Measurements from ENCODE around the gene C2CD2L.
A peak's percentile ranks its signal among the peaks of the same experiment; 100 is the strongest.

C2CD2L gene

DNA sequence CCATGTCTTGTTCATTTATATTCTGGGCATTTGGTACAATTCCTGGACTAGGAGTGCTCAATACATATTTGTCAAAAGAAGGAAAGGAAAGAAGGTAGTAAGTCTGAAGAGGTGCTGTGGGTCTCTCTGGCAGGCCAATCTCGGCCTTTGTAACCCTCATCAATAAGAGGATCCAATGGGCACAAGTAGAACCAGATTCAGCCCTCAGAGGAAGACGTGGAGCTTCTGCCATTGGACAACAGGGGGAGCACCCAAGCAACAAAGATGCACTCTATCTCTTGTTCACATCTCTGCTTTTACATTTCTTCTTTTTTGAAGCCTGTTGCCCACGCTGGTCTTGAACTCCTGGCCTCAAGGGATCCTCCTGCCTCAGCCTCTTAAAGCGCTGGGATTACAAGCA lies 41.8 kb upstream of the C2CD2L start (continued):
- TF ChIP-seq TCF4 (CRISPR knock-in tag; IDR thresholded peaks at IDR 0.05; ENCODE audit: borderline replicate concordance) (no peak), POU6F1 (CRISPR knock-in tag; IDR thresholded peaks at IDR 0.05; ENCODE audit: borderline replicate concordance, low read depth) (no peak), ZNF565 (CRISPR knock-in tag; conservative IDR thresholded peaks at IDR 0.05; ENCODE audit: low read depth) (no peak), TOX (CRISPR knock-in tag; IDR thresholded peaks at IDR 0.05; ENCODE audit: borderline replicate concordance) (no peak), ESRRG (CRISPR knock-in tag; IDR thresholded peaks at IDR 0.05) (no peak), ISL1 (CRISPR knock-in tag; IDR thresholded peaks at IDR 0.05) (no peak), ARNTL (CRISPR knock-in tag; IDR thresholded peaks at IDR 0.05; ENCODE audit: borderline replicate concordance, low read depth) (no peak)
- TF ChIP-seq, protein P1, sequence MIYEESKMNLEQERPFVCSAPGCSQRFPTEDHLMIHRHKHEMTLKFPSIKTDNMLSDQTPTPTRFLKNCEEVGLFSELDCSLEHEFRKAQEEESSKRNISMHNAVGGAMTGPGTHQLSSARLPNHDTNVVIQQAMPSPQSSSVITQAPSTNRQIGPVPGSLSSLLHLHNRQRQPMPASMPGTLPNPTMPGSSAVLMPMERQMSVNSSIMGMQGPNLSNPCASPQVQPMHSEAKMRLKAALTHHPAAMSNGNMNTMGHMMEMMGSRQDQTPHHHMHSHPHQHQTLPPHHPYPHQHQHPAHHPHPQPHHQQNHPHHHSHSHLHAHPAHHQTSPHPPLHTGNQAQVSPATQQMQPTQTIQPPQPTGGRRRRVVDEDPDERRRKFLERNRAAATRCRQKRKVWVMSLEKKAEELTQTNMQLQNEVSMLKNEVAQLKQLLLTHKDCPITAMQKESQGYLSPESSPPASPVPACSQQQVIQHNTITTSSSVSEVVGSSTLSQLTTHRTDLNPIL (CRISPR knock-in tag; IDR thresholded peaks at IDR 0.05; ENCODE audit: low read depth) = no peak

DNA sequence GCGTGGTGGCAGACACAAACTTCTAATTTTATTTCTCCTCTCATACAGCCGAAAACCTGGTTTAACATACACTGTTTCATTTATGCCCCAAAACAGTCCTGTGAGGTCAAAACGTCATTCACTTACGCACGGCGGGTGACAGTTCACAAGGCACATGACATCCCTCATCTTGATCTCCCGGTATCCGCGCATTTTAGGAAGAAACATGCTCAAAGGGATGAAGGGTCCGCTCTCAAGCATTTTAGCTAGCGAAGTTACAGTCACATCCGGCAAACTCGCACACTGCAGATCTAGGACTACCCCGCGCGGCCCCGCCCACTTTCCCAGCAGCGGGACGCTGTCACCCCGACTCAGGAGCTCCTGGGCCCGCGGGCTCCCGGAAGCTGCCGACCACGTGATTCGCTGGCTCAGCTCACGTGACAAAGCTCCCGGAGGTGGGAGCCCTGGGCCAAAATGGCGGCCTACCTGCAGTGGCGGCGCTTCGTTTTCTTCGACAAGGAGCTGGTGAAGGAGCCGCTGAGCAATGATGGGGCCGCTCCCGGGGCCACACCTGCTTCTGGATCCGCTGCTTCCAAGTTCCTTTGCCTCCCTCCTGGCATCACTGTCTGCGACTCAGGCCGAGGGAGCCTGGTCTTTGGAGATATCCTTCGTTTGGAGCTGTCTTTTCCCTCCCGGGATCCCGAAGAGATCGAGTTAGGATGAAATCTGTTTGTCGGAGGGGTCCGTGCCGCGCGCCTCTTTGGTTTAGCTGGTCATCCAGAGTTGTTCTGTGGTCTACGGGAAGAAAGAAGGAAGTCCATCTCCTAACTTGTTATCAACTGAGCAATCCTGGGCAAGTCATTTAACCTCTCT lies 39.5 kb upstream of the C2CD2L start, which contains the start of gene VPS11:
Gene VPS11, plus strand, starts transcription at position 448 of the 852 bp plus-strand sequence. Its CDS starts 6 bp downstream, at position 454.
- TF ChIP-seq TCF4 (CRISPR knock-in tag; IDR thresholded peaks at IDR 0.05; ENCODE audit: borderline replicate concordance) (no peak), BACH2 (CRISPR knock-in tag; IDR thresholded peaks at IDR 0.05; ENCODE audit: borderline replicate concordance) (no peak)
- peak; percentile 99 for ATAC-seq

DNA sequence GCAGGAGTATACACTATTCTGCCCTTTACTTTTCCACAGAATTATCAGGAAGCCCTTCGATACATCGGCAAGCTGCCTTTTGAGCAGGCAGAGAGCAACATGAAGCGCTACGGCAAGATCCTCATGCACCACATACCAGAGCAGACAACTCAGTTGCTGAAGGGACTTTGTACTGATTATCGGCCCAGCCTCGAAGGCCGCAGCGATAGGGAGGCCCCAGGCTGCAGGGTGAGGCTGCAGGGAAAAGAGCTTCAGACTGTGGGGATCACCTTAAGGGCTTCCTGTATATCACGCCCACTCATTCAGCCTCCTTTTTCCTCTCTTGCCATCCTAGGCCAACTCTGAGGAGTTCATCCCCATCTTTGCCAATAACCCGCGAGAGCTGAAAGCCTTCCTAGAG lies 29.3 kb upstream of the C2CD2L start:
- ATAC-seq = no peak
- TF ChIP-seq ZFP30 (CRISPR knock-in tag; IDR thresholded peaks at IDR 0.05) = no peak
- no peak for TF ChIP-seq PPARA (CRISPR knock-in tag; IDR thresholded peaks at IDR 0.05; ENCODE audit: borderline replicate concordance)
- TF ChIP-seq, protein P2, sequence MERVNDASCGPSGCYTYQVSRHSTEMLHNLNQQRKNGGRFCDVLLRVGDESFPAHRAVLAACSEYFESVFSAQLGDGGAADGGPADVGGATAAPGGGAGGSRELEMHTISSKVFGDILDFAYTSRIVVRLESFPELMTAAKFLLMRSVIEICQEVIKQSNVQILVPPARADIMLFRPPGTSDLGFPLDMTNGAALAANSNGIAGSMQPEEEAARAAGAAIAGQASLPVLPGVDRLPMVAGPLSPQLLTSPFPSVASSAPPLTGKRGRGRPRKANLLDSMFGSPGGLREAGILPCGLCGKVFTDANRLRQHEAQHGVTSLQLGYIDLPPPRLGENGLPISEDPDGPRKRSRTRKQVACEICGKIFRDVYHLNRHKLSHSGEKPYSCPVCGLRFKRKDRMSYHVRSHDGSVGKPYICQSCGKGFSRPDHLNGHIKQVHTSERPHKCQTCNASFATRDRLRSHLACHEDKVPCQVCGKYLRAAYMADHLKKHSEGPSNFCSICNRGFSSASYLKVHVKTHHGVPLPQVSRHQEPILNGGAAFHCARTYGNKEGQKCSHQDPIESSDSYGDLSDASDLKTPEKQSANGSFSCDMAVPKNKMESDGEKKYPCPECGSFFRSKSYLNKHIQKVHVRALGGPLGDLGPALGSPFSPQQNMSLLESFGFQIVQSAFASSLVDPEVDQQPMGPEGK (CRISPR knock-in tag; IDR thresholded peaks at IDR 0.05; ENCODE audit: borderline replicate concordance) = no peak
- TF ChIP-seq ZFP3 (CRISPR knock-in tag; IDR thresholded peaks at IDR 0.05) = no peak
- TF ChIP-seq SNAI2 (CRISPR knock-in tag; IDR thresholded peaks at IDR 0.05) = no peak
- no peak for TF ChIP-seq ZNF565 (CRISPR knock-in tag; conservative IDR thresholded peaks at IDR 0.05; ENCODE audit: low read depth)
- TF ChIP-seq, protein P3, sequence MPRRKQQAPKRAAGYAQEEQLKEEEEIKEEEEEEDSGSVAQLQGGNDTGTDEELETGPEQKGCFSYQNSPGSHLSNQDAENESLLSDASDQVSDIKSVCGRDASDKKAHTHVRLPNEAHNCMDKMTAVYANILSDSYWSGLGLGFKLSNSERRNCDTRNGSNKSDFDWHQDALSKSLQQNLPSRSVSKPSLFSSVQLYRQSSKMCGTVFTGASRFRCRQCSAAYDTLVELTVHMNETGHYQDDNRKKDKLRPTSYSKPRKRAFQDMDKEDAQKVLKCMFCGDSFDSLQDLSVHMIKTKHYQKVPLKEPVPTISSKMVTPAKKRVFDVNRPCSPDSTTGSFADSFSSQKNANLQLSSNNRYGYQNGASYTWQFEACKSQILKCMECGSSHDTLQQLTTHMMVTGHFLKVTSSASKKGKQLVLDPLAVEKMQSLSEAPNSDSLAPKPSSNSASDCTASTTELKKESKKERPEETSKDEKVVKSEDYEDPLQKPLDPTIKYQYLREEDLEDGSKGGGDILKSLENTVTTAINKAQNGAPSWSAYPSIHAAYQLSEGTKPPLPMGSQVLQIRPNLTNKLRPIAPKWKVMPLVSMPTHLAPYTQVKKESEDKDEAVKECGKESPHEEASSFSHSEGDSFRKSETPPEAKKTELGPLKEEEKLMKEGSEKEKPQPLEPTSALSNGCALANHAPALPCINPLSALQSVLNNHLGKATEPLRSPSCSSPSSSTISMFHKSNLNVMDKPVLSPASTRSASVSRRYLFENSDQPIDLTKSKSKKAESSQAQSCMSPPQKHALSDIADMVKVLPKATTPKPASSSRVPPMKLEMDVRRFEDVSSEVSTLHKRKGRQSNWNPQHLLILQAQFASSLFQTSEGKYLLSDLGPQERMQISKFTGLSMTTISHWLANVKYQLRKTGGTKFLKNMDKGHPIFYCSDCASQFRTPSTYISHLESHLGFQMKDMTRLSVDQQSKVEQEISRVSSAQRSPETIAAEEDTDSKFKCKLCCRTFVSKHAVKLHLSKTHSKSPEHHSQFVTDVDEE (CRISPR knock-in tag; IDR thresholded peaks at IDR 0.05) = no peak
- TF ChIP-seq, protein P1 (CRISPR knock-in tag; IDR thresholded peaks at IDR 0.05; ENCODE audit: low read depth) = no peak

DNA sequence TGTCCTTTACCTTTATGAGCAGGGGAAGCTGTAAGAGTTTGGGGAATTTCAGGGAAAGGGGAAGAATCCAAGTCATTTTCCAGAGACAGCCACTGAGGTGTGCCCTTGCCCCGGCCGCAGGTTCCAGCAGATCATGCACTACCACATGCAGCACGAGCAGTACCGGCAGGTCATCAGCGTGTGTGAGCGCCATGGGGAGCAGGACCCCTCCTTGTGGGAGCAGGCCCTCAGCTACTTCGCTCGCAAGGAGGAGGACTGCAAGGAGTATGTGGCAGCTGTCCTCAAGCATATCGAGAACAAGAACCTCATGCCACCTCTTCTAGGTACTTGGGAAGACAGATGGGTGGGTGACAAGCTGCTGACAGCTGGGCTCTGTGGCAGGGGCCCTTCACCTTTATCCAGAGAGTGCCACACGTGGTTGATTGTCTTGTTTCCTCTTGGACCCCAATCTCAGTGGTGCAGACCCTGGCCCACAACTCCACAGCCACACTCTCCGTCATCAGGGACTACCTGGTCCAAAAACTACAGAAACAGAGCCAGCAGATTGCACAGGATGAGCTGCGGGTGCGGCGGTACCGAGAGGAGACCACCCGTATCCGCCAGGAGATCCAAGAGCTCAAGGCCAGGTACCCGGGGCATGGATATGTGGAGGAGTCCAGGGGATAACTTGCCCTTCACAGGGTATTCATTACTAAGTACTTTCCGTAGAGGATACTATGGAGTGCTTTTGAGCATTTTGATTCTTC lies 28.3 kb upstream of the C2CD2L start:
- ATAC-seq = no peak
- TF ChIP-seq, protein P1 (CRISPR knock-in tag; IDR thresholded peaks at IDR 0.05; ENCODE audit: low read depth) = no peak
- TF ChIP-seq ARNTL (CRISPR knock-in tag; IDR thresholded peaks at IDR 0.05; ENCODE audit: borderline replicate concordance, low read depth) (no peak), GLIS3 (CRISPR knock-in tag; IDR thresholded peaks at IDR 0.05) (no peak), ISL1 (CRISPR knock-in tag; IDR thresholded peaks at IDR 0.05) (no peak), CSDC2 (CRISPR knock-in tag; IDR thresholded peaks at IDR 0.05) (no peak), SNAI2 (CRISPR knock-in tag; IDR thresholded peaks at IDR 0.05) (no peak), ZFP30 (CRISPR knock-in tag; IDR thresholded peaks at IDR 0.05) (no peak)
- TF ChIP-seq, protein P3 (CRISPR knock-in tag; IDR thresholded peaks at IDR 0.05) = no peak
